BJ (cell line): ENCODE measurements around the gene MRO. TPM values are rescaled to one million over a fixed set of nuclear protein-coding genes. Genes with fewer than 3 reads are reported as not detected.

Source experiments
- CTCF ChIA-PET: fragments of 350-600 bp; formaldehyde crosslinking; extraction: SDS; loops from one replicate; lab custom pipeline; 2021; ENCODE audit warnings: antibody characterized with exemption, inconsistent platforms; lab: Yijun Ruan, JAX
- POLR2A ChIA-PET: fragments of 300-600 bp; sonication (Branson Sonifier 250); formaldehyde crosslinking; extraction: SDS; loops from one replicate; lab custom pipeline; 2021; ENCODE audit warnings: antibody characterized with exemption; lab: Charles Lee
- DNase-seq: peaks from one replicate; pipeline ENCODE4 v3.0.0-alpha.2; 2011; ENCODE audit warnings: low read depth
- H3K27me3 ChIP-seq: 2 replicates; pipeline ENCODE4 v1.6.0; 2011; ENCODE audit warnings: low read length; ENCODE audit not compliant: control insufficient read depth, insufficient read depth
- H3K36me3 ChIP-seq: 2 replicates; pipeline ENCODE4 v1.5.1; 2011; ENCODE audit warnings: low read length; ENCODE audit not compliant: control insufficient read depth, insufficient read depth
- H3K4me3 ChIP-seq: 2 replicates; pipeline ENCODE4 v1.5.1; 2011; ENCODE audit warnings: low read depth, mild to moderate bottlenecking, control low read depth, low read length
- CTCF ChIP-seq: IDR thresholded peaks from 2 replicates; pipeline ENCODE4 v1.5.1; 2011; ENCODE audit warnings: low read depth, mild to moderate bottlenecking, control low read depth, inconsistent platforms, low read length, moderate library complexity; ENCODE audit not compliant: insufficient read depth
- polyA plus RNA-seq: library from polyadenylated mRNA; depleted of rRNA; stranded (reverse); fragments of >200 nt; gene quantifications from 2 replicates; pipeline ENCODE4 v1.2.3, GENCODE V29; 2011

The MRO gene
- polyA plus RNA-seq, 1 experiment, result not detected

GRCh38 chr18:50819027-50819727 is 639 bp downstream of the MRO start:
- Histone ChIP-seq H3K4me3 (peak overlapping the region; percentile 25; the same call in 1 of the 2 replicates), H3K36me3 (no peaks in the 10 kb centered on the region), H3K27me3 (no peaks in the 10 kb centered on the region)
- CTCF ChIA-PET, result interaction anchor here (0.8 to 4.0 kb wide), 9 partner anchors 14 to 308 kb away, joined by 3 to 20 read pairs (median 5); no protein-coding TSS in a partner anchor
- POLR2A ChIA-PET, result no interaction called here
- TF ChIP-seq CTCF, result 0 out of 2 replicates have a peak, but pooled peaks have one; percentile 14
- no peak for DNase-seq

GRCh38 chr18:50816419-50817166 is 3.2 kb downstream of the MRO start:
- no peaks in the 10 kb centered on the region for H3K36me3 ChIP-seq
- POLR2A ChIA-PET, result no interaction called here
- DNase-seq, result no peak
- no peak overlapping the region for H3K4me3 ChIP-seq
- H3K27me3 ChIP-seq, result no peaks in the 10 kb centered on the region
- TF ChIP-seq CTCF, result no peak
- CTCF ChIA-PET, result interaction anchor here (1.0 to 2.7 kb wide), 2 partner anchors 24 to 294 kb away, joined by 3 to 9 read pairs; no protein-coding TSS in a partner anchor

- TF ChIP-seq CTCF, result no peak
- Histone ChIP-seq H3K4me3 (no peak overlapping the region), H3K27me3 (no peaks in the 10 kb centered on the region; the same call in 1 of the 2 replicates), H3K36me3 (no peaks in the 10 kb centered on the region)
- POLR2A ChIA-PET, result no interaction called here
- DNase-seq, result no peak
- CTCF ChIA-PET, result interaction anchor here (0.6 to 1.1 kb wide), 2 partner anchors 14 to 53 kb away, joined by 3 read pairs; no protein-coding TSS in a partner anchor
These were observed 5.4 kb downstream of the MRO start for GRCh38 chr18:50814395-50814794.

GRCh38 chr18:50813353-50813752 is 6.5 kb downstream of the MRO start:
- no peak for DNase-seq
- ChIA-PET CTCF (no interaction called here), POLR2A (interaction anchor here (0.6 kb wide), 1 partner anchor 11 kb away, joined by 3 read pairs; no protein-coding TSS in a partner anchor)
- no peak overlapping the region for H3K4me3 ChIP-seq
- no peaks in the 10 kb centered on the region; the same call in 1 of the 2 replicates for H3K27me3 ChIP-seq
- H3K36me3 ChIP-seq, result no peaks in the 10 kb centered on the region
- TF ChIP-seq CTCF, result no peak

GRCh38 chr18:50812834-50813233 is 7.0 kb downstream of the MRO start:
- CTCF ChIA-PET, result no interaction called here
- no peaks in the 10 kb centered on the region for H3K36me3 ChIP-seq

More at GRCh38 chr18:50812834-50813233, 7.0 kb downstream of the MRO start:
- no peaks in the 10 kb centered on the region; the same call in 1 of the 2 replicates for H3K27me3 ChIP-seq
- DNase-seq, result no peak
- POLR2A ChIA-PET, result interaction anchor here (0.6 kb wide), 1 partner anchor 10 kb away, joined by 3 read pairs; no protein-coding TSS in a partner anchor
- no peak for TF ChIP-seq CTCF
- H3K4me3 ChIP-seq, result no peak overlapping the region
